ENCODE measurements around the gene ZC3H4.

ZC3H4 gene

DNA sequence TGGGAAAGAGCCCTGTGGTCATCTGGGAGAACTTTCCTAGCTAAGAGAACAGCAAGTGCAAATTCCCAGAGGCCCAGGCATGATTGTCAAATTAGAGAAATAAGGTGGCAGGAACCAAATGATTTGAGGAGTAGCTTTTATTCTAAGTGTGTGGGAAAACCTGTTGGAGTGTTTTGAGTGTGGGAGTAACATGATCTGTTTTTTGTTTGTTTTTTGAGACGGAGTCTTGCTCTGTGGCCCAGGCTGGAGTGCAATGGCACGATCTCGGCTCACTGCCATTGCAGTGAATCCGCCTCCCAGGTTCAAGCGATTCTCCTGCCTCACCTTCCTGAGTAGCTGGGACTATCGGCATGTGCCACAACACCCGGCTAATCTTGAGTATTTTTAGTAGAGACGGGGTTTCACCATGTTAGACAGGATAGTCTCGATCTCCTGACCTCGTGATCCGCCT, 19.5 kb upstream of the ZC3H4 start:
- TF ChIP-seq, protein P1, sequence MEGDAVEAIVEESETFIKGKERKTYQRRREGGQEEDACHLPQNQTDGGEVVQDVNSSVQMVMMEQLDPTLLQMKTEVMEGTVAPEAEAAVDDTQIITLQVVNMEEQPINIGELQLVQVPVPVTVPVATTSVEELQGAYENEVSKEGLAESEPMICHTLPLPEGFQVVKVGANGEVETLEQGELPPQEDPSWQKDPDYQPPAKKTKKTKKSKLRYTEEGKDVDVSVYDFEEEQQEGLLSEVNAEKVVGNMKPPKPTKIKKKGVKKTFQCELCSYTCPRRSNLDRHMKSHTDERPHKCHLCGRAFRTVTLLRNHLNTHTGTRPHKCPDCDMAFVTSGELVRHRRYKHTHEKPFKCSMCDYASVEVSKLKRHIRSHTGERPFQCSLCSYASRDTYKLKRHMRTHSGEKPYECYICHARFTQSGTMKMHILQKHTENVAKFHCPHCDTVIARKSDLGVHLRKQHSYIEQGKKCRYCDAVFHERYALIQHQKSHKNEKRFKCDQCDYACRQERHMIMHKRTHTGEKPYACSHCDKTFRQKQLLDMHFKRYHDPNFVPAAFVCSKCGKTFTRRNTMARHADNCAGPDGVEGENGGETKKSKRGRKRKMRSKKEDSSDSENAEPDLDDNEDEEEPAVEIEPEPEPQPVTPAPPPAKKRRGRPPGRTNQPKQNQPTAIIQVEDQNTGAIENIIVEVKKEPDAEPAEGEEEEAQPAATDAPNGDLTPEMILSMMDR (IDR thresholded peaks at IDR 0.05; ENCODE audit: borderline replicate concordance, insufficient read depth, low read depth, low read length): no peak
- no peak overlapping the region for H3K4me3 ChIP-seq (ENCODE audit: low read depth, low read length)

DNA sequence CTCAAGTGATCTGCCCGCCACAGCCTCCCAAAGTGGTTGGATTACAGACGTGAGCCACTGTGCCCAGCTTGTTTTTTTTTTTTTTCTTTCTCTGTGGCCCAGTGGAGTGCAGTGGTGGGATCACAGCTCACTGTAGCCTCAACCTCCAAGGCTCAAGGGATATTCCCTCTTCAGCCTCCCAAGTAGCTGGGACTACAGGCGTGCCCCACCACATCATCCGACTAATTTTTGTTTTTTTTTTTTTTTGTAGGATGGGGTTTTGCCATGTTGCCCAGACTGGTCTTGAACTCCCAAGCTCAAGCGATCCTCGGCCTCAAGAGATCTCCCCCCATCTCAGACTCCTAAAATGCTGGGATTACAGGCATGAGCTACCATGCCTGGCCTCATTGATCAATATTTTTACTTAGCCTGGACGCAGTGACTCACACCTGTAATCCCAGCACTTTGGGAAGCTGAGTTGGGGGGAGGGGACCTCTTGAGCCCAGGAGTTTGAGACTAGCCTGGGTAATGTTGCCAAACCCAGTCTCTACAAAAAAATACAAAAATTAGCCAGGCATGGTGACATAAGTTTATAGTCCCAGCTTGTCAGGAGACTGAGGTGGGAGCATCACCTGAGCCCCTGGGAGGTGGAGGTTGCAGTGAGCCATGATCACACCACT, 18.7 kb upstream of the ZC3H4 start:
- TF ChIP-seq, protein P1 (IDR thresholded peaks at IDR 0.05; ENCODE audit: borderline replicate concordance, insufficient read depth, low read depth, low read length): no peak
- peak overlapping the region; percentile 64 for H3K4me3 ChIP-seq (ENCODE audit: low read depth, low read length)

DNA sequence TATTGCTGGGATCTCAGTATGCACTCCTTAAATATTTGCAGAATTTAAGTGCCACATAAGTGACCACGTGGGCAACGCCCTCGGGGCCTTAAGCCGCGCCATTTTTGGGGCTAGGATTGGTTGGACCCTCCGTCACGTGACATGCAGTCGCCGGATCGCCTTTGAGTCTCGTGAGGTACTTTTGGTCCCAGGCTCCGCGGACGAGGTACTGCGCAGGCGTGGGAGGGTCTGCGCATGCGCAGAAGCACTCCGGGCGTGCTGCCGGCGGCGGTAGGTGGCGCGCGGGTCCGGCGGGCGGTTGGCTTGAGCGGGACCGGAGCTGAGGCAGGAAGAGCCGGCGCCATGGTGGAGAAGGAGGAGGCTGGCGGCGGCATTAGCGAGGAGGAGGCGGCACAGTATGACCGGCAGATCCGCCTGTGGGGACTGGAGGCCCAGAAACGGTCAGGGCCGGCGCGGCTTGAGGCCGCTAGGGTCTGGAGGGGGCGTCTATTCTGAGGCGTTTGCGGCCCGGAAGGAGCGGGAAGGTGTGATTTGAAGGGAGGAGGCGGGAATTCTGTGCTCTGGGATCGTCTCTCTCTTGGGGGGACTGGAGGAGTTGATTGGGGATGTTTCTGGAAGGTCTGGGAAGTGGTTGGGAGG, 17.1 kb upstream of the ZC3H4 start, which contains the start of gene SAE1:
Gene SAE1, plus strand, starts transcription at position 247 of the 639 bp plus-strand sequence. Its CDS starts 96 bp downstream, at position 343.
- H3K4me3 ChIP-seq (ENCODE audit: low read depth, low read length): peak within 1 kb of the TSS; percentile 64
- TF ChIP-seq, protein P1 (IDR thresholded peaks at IDR 0.05; ENCODE audit: borderline replicate concordance, insufficient read depth, low read depth, low read length): peak; percentile 63

DNA sequence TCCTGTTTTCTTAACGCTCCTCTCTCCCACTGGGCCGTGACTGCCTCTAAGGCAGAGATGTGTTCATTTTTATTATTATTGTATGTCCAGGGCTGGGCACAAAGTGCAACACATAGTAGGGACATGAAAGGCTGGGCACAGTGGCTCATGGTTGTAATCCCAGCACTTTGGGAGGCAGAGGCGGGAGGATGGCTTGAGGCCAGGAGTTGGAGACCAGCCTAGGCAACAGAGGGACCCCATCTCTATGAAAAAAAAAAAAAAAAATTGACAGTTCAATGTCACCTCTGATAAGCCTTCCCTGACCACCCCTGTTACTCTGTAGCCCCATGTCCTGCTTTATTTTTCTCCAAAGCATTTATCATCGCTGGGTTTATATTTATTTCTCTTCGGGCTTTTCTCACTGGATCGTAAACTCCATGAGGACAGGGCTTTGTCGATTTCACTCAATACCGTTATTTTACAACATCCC, 16.6 kb upstream of the ZC3H4 start:
- H3K4me3 ChIP-seq (ENCODE audit: low read depth, low read length): no peak overlapping the region
- TF ChIP-seq, protein P1 (IDR thresholded peaks at IDR 0.05; ENCODE audit: borderline replicate concordance, insufficient read depth, low read depth, low read length): no peak

DNA sequence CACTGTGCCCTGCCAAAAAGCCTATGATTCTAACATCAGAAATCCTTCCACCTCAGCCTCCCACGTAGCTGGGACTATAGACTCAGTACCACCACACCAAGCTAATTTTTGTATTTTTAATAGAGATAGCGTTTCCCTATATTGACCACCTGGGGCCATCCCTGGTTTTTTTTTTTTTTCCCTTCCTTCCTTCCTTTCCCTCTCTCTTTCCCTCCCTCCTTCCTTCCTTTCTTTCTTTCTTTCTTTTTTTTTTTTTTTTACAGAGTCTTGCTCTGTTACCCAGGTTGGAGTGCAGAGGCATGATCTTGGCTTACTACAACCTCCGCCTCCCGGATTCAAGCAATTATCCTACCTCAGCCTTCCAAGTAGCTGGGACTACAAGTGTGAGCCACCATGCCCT, 16.0 kb upstream of the ZC3H4 start:
- TF ChIP-seq, protein P1 (IDR thresholded peaks at IDR 0.05; ENCODE audit: borderline replicate concordance, insufficient read depth, low read depth, low read length): no peak
- H3K4me3 ChIP-seq (ENCODE audit: low read depth, low read length): no peak overlapping the region

DNA sequence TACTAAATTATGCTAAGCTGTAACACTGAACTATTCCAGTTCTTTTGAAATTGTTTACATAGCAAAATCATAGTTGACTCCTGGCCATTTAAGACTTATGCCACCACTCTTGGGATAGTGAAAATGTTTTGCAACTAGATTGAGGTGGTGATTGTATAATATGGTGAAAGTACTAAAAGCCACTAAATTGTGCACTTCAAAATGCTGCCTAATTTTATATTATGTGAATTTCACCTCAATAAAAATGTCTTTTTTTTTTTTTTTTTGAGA, 12.0 kb upstream of the ZC3H4 start:
- TF ChIP-seq, protein P1 (IDR thresholded peaks at IDR 0.05; ENCODE audit: borderline replicate concordance, insufficient read depth, low read depth, low read length): no peak
- H3K4me3 ChIP-seq (ENCODE audit: low read depth, low read length): no peak overlapping the region

Data from GM12875 (cell line).